ENCODE measurements around the gene EMILIN3. TPM values are rescaled to one million over a fixed set of nuclear protein-coding genes. Genes with fewer than 3 reads are reported as not detected.
A peak's percentile ranks its signal among the peaks of the same experiment; 100 is the strongest.

The EMILIN3 gene
- polyA plus RNA-seq, 2 of the 4 experiments (the other 2 are of a cell fraction) = 0.06 to 0.58 TPM

DNA sequence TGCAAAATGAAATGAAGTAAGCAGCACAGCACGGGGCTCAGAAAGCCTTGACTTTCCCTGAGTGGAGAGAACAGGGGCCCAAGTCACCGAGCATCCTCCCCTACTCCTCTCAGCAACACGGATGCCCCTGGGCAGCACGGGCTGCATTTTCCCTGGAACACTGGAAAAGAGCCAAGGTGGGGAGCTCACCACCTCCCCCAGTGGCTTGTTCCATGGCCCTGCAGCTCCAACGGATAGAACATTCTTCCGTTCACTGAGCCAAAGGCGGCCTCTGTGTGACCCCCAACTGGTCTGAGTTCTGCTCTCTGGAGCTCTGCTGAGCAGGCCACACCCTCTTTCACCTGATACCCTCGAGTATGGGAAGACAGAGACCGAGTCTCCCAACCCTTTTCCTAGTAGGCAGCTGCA lies 20.8 kb upstream of the EMILIN3 start:
- ChIA-PET CTCF (no interaction called here), POLR2A (no interaction called here)
- ATAC-seq (peak; percentile 57 to 63; a peak in 4 of 6 replicates), FAIRE-seq (no peak), DNase-seq (ENCODE audit: low read depth in 1 of 2, low spot score in 1 of 2) (no peak)
- TF ChIP-seq RNF2 (IDR thresholded peaks at IDR 0.05; ENCODE audit: borderline replicate concordance, low read depth) = no peak
- TF ChIP-seq, protein P1, sequence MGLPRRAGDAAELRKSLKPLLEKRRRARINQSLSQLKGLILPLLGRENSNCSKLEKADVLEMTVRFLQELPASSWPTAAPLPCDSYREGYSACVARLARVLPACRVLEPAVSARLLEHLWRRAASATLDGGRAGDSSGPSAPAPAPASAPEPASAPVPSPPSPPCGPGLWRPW (IDR thresholded peaks at IDR 0.05) = no peak
- no peak for TF ChIP-seq SREBF2 (IDR thresholded peaks at IDR 0.05)
- no peak for TF ChIP-seq KDM1A (IDR thresholded peaks at IDR 0.05; ENCODE audit: low read depth)
- TF ChIP-seq JUNB (IDR thresholded peaks at IDR 0.05) = no peak
- TF ChIP-seq CBX8 (IDR thresholded peaks at IDR 0.05) = no peak
- TF ChIP-seq MAZ (IDR thresholded peaks at IDR 0.05; ENCODE audit: borderline replicate concordance, low read depth, low read length) = no peak
- TF ChIP-seq ZNF302 (CRISPR knock-in tag; IDR thresholded peaks at IDR 0.05) = no peak
- TF ChIP-seq ZSCAN20 (CRISPR knock-in tag; IDR thresholded peaks at IDR 0.05) = no peak
- no peak for TF ChIP-seq HOXB5 (CRISPR knock-in tag; IDR thresholded peaks at IDR 0.05)
- no peak for TF ChIP-seq FOSB (CRISPR knock-in tag; IDR thresholded peaks at IDR 0.05)
- no peak for TF ChIP-seq POLR2AphosphoS2 (conservative IDR thresholded peaks at IDR 0.05; ENCODE audit: low read length)
- TF ChIP-seq RAD21 (conservative IDR thresholded peaks at IDR 0.05 in 1 of 2, IDR thresholded peaks at IDR 0.05 in 1 of 2) = no peak
- H3K4me3 ChIP-seq = no peak overlapping the region
- no peak overlapping the region for H3K4me2 ChIP-seq
- no peak overlapping the region for H3K27ac ChIP-seq
- no peaks in the 10 kb centered on the region for H3K4me1 ChIP-seq
- no peaks in the 10 kb centered on the region for H3K9me3 ChIP-seq
- 50% methylated on average over 9 of the region's 9 CpGs for WGBS (ENCODE audit: missing lambda C conversion rate)

DNA sequence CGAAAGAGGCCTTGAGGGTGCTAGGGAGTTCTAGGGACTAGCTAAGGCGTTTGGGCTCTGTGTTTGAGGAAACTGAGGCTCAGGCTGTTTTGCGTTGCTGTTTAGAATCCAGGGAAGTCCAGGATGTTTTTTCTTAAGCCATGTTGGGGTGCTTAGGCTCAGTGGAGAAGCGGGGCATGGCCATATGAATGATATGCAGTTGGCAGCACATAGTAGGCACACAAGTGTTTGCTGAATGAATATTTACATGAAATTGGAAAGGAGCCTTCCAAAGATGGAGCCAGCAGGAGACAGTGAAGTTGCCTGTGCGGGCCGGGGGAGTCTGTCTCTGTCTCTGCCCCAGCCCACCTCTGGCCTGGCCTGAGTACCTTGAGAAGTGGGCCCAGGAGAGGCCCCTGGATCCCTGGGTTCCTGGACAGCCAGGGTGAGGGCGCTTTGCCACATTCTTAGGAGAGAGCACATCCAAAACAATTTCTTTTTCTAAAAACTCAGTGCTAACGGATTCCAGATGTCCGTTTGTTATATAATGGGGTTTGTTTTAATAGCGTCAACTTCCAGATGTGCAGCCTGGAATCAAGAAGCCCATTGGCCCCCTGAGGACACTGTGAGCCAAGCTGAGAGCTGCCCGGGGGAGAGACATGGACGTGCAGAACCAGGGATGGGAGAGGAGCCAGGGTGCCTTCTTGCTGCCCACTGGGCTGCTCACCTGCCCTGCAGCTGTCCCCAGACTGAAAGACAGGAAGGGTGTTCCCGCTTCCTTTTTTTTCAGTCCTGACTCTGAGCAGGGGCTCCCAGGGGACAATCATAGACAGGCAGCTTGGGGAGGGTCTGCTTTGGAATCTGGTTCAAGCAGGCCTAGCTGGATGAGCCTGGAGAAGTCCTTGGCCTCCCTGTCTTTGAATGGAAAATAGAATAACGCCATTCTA lies 20.1 kb upstream of the EMILIN3 start:
- ATAC-seq (no peak), DNase-seq (ENCODE audit: low read depth in 1 of 2, low spot score in 1 of 2) (no peak), FAIRE-seq (no peak)
- Histone ChIP-seq H3K4me2 (no peak overlapping the region), H3K9me3 (no peaks in the 10 kb centered on the region), H3K4me1 (no peaks in the 10 kb centered on the region), H3K4me3 (no peak overlapping the region), H3K27ac (no peak overlapping the region)
- 68% methylated on average over 14 of the region's 14 CpGs for WGBS (ENCODE audit: missing lambda C conversion rate)
- no peak for TF ChIP-seq GATA3 (IDR thresholded peaks at IDR 0.05; ENCODE audit: borderline replicate concordance)
- no peak for TF ChIP-seq HEYL (CRISPR knock-in tag; IDR thresholded peaks at IDR 0.05)
- TF ChIP-seq POLR2A (IDR thresholded peaks at IDR 0.05; ENCODE audit: low read length) = no peak
- TF ChIP-seq, protein P2, sequence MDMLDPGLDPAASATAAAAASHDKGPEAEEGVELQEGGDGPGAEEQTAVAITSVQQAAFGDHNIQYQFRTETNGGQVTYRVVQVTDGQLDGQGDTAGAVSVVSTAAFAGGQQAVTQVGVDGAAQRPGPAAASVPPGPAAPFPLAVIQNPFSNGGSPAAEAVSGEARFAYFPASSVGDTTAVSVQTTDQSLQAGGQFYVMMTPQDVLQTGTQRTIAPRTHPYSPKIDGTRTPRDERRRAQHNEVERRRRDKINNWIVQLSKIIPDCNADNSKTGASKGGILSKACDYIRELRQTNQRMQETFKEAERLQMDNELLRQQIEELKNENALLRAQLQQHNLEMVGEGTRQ (IDR thresholded peaks at IDR 0.05) = no peak
- TF ChIP-seq ZC3H11A (IDR thresholded peaks at IDR 0.05) = no peak
- no peak for TF ChIP-seq JUN (IDR thresholded peaks at IDR 0.05)
- TF ChIP-seq, protein P3, sequence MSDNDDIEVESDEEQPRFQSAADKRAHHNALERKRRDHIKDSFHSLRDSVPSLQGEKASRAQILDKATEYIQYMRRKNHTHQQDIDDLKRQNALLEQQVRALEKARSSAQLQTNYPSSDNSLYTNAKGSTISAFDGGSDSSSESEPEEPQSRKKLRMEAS (IDR thresholded peaks at IDR 0.05) = no peak
- TF ChIP-seq EHF (CRISPR knock-in tag; IDR thresholded peaks at IDR 0.05) = no peak
- TF ChIP-seq HOXB5 (CRISPR knock-in tag; IDR thresholded peaks at IDR 0.05) = no peak
- no peak for TF ChIP-seq NPAS2 (CRISPR knock-in tag; IDR thresholded peaks at IDR 0.05; ENCODE audit: borderline replicate concordance)
- no peak for TF ChIP-seq CBX2 (IDR thresholded peaks at IDR 0.05; ENCODE audit: borderline replicate concordance, low read depth)
- ChIA-PET CTCF (no interaction called here), POLR2A (no interaction called here)

- Histone ChIP-seq H3K9me3 (no peaks in the 10 kb centered on the region), H3K27ac (no peak overlapping the region), H3K4me1 (no peaks in the 10 kb centered on the region), H3K4me2 (no peak overlapping the region), H3K4me3 (no peak overlapping the region)
- DNase-seq (ENCODE audit: low read depth in 1 of 2, low spot score in 1 of 2) (no peak), ATAC-seq (no peak), FAIRE-seq (no peak)
- ChIA-PET CTCF (interaction anchor here (1.2 kb wide), 1 partner anchor 42 kb away, joined by 4 read pairs; the partner anchor contains the start of gene LPIN3), POLR2A (no interaction called here)
- TF ChIP-seq, protein P1 (IDR thresholded peaks at IDR 0.05) = no peak
- TF ChIP-seq POLR2AphosphoS2 (conservative IDR thresholded peaks at IDR 0.05; ENCODE audit: low read length) (no peak), CEBPB (IDR thresholded peaks at IDR 0.05) (no peak), KDM1A (IDR thresholded peaks at IDR 0.05; ENCODE audit: low read depth) (no peak), CHD4 (IDR thresholded peaks at IDR 0.05; ENCODE audit: borderline replicate concordance) (no peak), FOSB (CRISPR knock-in tag; IDR thresholded peaks at IDR 0.05) (no peak), GATA3 (IDR thresholded peaks at IDR 0.05; ENCODE audit: borderline replicate concordance) (no peak), FOXS1 (CRISPR knock-in tag; IDR thresholded peaks at IDR 0.05) (no peak), RARB (CRISPR knock-in tag; IDR thresholded peaks at IDR 0.05) (no peak), MAFK (IDR thresholded peaks at IDR 0.05; ENCODE audit: partially characterized antibody) (no peak), JUNB (IDR thresholded peaks at IDR 0.05) (no peak), KDM5A (IDR thresholded peaks at IDR 0.05) (no peak), HDAC2 (IDR thresholded peaks at IDR 0.05) (no peak), RNF2 (IDR thresholded peaks at IDR 0.05; ENCODE audit: borderline replicate concordance, low read depth) (no peak), HOXA7 (CRISPR knock-in tag; IDR thresholded peaks at IDR 0.05) (no peak), BHLHE40 (IDR thresholded peaks at IDR 0.05; ENCODE audit: low read depth, low read length) (no peak)
- TF ChIP-seq, protein P2 (IDR thresholded peaks at IDR 0.05) = no peak
- WGBS (ENCODE audit: missing lambda C conversion rate) = 54% methylated on average over 7 of the region's 7 CpGs
These were observed 16.2 kb upstream of the EMILIN3 start for GRCh38 chr20:41382791-41383305.
